Measurements from ENCODE around the gene BICD1.

GRCh38 chr12:32205731-32206130 is 99.1 kb downstream of the BICD1 start:
- TF ChIP-seq SUZ12 (IDR thresholded peaks at IDR 0.05; ENCODE audit: extremely low read depth, insufficient read depth, insufficient read length): no peak
- TF ChIP-seq YY1 (IDR thresholded peaks at IDR 0.05; ENCODE audit: insufficient read depth, insufficient read length): no peak
- no peak for TF ChIP-seq ZNF274 (IDR thresholded peaks at IDR 0.05; ENCODE audit: low read depth, low read length)

All from NT2/D1 (cell line).